HG02798 (cell line): ENCODE data around the gene P2RY4.
"Not testable (repeated sequence)": the region's sequence is repeated elsewhere in the genome, so short reads cannot be mapped to it uniquely, and the experiment has no call there.

Experiments
- ATAC-seq: cut with Tn5 transposase; IDR thresholded peaks from one replicate; pipeline ENCODE4 v1.9.1; 2021; ENCODE audit warnings: mild to moderate bottlenecking; ENCODE audit not compliant: unreplicated experiment, poor library complexity

Gene P2RY4

DNA sequence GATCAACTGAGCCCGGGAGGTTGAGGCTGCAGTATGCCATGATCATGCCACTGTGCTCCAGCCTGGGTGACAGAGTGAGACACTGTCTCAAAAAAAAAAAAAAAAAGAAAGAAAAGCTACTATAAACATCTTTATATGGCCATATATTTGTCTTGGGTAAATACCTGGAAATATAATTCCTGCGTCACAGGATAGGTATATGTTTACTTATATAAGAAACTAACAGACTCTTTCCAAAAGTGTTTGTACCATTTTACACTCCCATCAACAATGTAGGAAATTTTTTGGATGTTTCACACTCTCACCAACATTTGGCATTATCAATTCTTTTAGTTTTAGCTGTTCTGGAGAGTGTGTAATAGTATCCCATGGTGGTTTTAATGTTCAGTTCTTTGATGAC, 12.8 kb downstream of the P2RY4 start:
- no peak for ATAC-seq

GRCh38 chrX:70244881-70245280, 15.1 kb downstream of the P2RY4 start:
- no peak for ATAC-seq

DNA sequence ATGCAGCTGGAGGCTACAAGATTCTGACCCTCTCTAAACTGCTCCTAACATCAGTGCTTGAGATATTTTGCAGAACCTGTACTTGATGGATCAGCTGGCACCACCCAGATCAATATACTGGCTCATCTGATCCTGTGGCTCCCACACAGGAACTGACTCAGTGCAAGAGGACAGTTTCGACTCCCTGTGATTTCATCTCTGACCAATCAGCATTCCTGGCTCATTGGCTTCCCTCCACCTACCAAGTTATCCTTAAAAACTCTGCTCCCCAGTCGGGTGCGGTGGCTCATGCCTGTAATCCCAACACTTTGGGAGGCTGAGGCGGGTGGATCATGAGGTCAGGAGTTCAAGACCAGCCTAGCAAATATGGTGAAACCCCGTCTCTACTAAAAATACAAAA, 16.4 kb downstream of the P2RY4 start:
- not testable (repeated sequence) for ATAC-seq

DNA sequence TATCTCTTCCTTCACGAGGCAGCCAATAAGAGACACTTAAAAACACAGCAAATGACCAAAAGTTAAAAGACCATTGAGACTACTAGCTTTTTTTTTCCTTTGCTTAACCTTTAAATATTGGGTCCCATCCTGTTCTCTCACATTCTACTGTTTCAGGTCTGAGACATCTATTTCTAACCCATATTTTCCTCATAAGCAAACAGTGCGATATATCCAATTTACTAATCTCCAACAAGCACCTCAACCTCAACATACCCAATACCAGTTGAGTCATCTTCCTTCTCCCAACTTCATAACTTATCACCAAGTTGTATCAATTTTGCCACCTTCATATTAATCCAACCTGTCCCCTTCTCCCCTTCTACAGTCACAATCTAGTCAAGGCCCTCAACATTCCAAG, 18.5 kb downstream of the P2RY4 start:
- ATAC-seq = no peak

GRCh38 chrX:70240751-70241150, 19.3 kb downstream of the P2RY4 start:
- no peak for ATAC-seq

GRCh38 chrX:70234355-70234754, 25.6 kb downstream of the P2RY4 start, which contains the start of gene AWAT1:
AWAT1 (plus strand) TSS chrX:70234655; CDS start chrX:70234696, 41 bp downstream.
- no peak for ATAC-seq

GRCh38 chrX:70231666-70232065, 28.3 kb downstream of the P2RY4 start:
- no peak for ATAC-seq

DNA sequence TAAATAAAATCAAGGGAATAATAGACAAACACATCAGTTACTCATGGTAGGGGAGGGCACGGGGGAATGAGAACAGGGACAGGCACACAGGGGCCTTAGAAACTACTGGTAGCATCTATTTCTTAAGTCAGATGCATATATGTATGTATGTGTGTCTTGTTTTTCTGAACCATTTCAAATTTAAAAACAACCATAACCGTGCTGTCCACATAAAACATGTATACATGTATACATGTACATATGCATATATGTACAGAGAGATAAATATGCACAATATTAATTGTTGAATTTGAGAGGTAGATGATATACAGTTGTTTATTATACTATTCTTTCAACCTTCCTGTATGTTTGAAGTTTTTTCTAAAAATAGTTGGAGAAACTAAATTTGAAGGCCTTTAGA, 33.3 kb downstream of the P2RY4 start:
- no peak for ATAC-seq

DNA sequence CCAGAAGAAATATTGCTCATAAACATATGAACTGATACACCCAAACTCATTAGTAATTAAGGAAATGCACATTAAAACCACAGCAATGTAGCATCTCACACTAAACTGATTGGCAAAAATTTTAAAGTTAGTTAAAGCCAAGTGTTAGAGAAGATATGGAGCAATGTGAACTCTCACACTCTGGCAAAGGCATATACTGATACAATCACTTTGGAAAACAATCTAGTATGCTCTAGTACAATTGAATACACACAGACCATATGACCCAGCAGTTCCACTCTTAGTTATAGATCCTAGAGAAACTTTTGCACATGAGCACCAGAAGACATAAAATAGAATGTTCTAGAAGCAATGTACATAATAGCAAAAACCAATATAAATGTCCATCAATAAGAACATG, 34.0 kb downstream of the P2RY4 start:
- no peak for ATAC-seq

GRCh38 chrX:70219938-70220764, 39.9 kb downstream of the P2RY4 start:
- ATAC-seq = no peak

- not testable (repeated sequence) for ATAC-seq
Observed at GRCh38 chrX:70209570-70209969, 50.4 kb downstream of the P2RY4 start.

DNA sequence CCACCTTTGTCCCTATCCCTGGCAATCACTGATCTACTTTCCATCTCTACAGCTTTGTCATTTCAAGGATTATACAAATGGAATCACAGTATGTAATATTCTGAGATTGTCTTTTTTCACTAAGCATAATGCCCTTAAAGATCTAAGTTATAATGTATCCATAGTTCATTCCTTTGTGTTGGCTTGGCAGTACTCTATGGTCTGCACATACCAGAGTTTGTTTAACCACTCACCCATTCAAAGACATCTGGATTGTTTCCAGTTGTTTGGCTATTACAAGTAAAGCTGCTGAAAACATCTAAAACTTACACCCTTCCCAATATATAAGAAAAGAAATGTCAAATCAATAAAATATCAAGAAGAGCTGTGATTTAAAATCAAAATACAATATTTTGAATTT, 51.5 kb downstream of the P2RY4 start:
- ATAC-seq = no peak
